H9 (cell line): Measurements from ENCODE around the gene MAP3K12. TPM values are rescaled to one million over a fixed set of nuclear protein-coding genes. Genes with fewer than 3 reads are reported as not detected.
A peak's percentile ranks its signal among the peaks of the same experiment; 100 is the strongest.

ENCODE experiments used
- DNase-seq: peaks from one replicate; pipeline ENCODE4 v3.0.0-alpha.2; 2017
- H2AFZ ChIP-seq: one replicate; pipeline ENCODE4 v1.6.1; 2013; ENCODE audit warnings: mild to moderate bottlenecking, low read length, control low read depth, moderate library complexity
- H2AK5ac ChIP-seq: 2 replicates; pipeline ENCODE4 v1.6.1; 2013; ENCODE audit warnings: low read length, control low read depth, mixed read lengths; ENCODE audit not compliant: insufficient read length
- H2BK120ac ChIP-seq: one replicate; pipeline ENCODE4 v1.6.1; 2013; ENCODE audit warnings: low read depth, mild to moderate bottlenecking, low read length, control low read depth, inconsistent platforms; ENCODE audit not compliant: poor library complexity, severe bottlenecking
- H2BK12ac ChIP-seq: 2 replicates; pipeline ENCODE4 v1.6.1; 2013; ENCODE audit warnings: low read length, control low read depth, mixed read lengths, low read depth; ENCODE audit not compliant: insufficient read length
- H2BK15ac ChIP-seq: 2 replicates; pipeline ENCODE4 v1.6.1; 2013; ENCODE audit warnings: low read depth, low read length, control low read depth
- H2BK20ac ChIP-seq: one replicate; pipeline ENCODE4 v1.6.1; 2013; ENCODE audit warnings: low read depth, mild to moderate bottlenecking, low read length, control low read depth, inconsistent platforms; ENCODE audit not compliant: poor library complexity, severe bottlenecking
- H2BK5ac ChIP-seq: 2 replicates; pipeline ENCODE4 v1.6.1; 2013; ENCODE audit warnings: low read length, control low read depth, mixed read lengths; ENCODE audit not compliant: insufficient read length
- H3K14ac ChIP-seq: 2 replicates; pipeline ENCODE4 v1.6.1; 2013; ENCODE audit warnings: low read length, control low read depth; ENCODE audit not compliant: insufficient read depth
- H3K18ac ChIP-seq: 2 replicates; pipeline ENCODE4 v1.6.1; 2013; ENCODE audit warnings: low read depth, mild to moderate bottlenecking, mixed read lengths, low read length, control low read depth; ENCODE audit not compliant: insufficient read length
- H3K23ac ChIP-seq: 2 replicates; pipeline ENCODE4 v1.6.1; 2013; ENCODE audit warnings: low read length, control low read depth, mixed read lengths, low read depth; ENCODE audit not compliant: insufficient read length
- H3K23me2 ChIP-seq: 2 replicates; pipeline ENCODE4 v1.6.1; 2013; ENCODE audit warnings: low read depth, mild to moderate bottlenecking, mixed read lengths, low read length, control low read depth; ENCODE audit not compliant: insufficient read length, poor library complexity, severe bottlenecking
- H3K27ac ChIP-seq: 2 replicates; pipeline ENCODE4 v1.5.1; 2013; ENCODE audit warnings: low read length, control low read depth, mixed read lengths, low read depth; ENCODE audit not compliant: insufficient read length
- H3K27me3 ChIP-seq: 2 replicates; pipeline ENCODE4 v1.6.1; 2013; ENCODE audit warnings: low read length, control low read depth, inconsistent platforms; ENCODE audit not compliant: insufficient read depth
- H3K4ac ChIP-seq: 2 replicates; pipeline ENCODE4 v1.6.1; 2013; ENCODE audit warnings: low read depth, mild to moderate bottlenecking, control low read depth, inconsistent platforms, low read length, moderate library complexity
- H3K4me1 ChIP-seq: 2 replicates; pipeline ENCODE4 v1.6.1; 2013; ENCODE audit warnings: low read length, control low read depth, inconsistent platforms; ENCODE audit not compliant: insufficient read depth
- H3K4me2 ChIP-seq: 2 replicates; pipeline ENCODE4 v1.6.1; 2013; ENCODE audit warnings: low read length, control low read depth, mixed read lengths; ENCODE audit not compliant: insufficient read length, insufficient read depth
- H3K56ac ChIP-seq: 2 replicates; pipeline ENCODE4 v1.6.1; 2013; ENCODE audit warnings: low read depth, mild to moderate bottlenecking, mixed read lengths, low read length, control low read depth; ENCODE audit not compliant: insufficient read length
- H3K79me1 ChIP-seq: 2 replicates; pipeline ENCODE4 v1.6.1; 2013; ENCODE audit warnings: low read depth, mild to moderate bottlenecking, moderate library complexity, low read length, control low read depth, inconsistent platforms; ENCODE audit not compliant: insufficient read depth, poor library complexity, severe bottlenecking
- H3K79me2 ChIP-seq: 2 replicates; pipeline ENCODE4 v1.6.1; 2013; ENCODE audit warnings: low read length, control low read depth, inconsistent platforms; ENCODE audit not compliant: insufficient read depth
- H3K9ac ChIP-seq: 2 replicates; pipeline ENCODE4 v1.6.1; 2013; ENCODE audit warnings: low read length, control low read depth, mixed read lengths; ENCODE audit not compliant: insufficient read length; ENCODE audit errors: extremely low read depth
- H3K9me3 ChIP-seq: one replicate; pipeline ENCODE4 v1.6.1; 2013; ENCODE audit warnings: low read depth, low read length, inconsistent platforms; ENCODE audit not compliant: control insufficient read depth
- H3T11ph ChIP-seq: one replicate; pipeline ENCODE4 v1.6.1; 2013; ENCODE audit warnings: mild to moderate bottlenecking, low read length, control low read depth, inconsistent platforms
- H4K20me1 ChIP-seq: one replicate; pipeline ENCODE4 v1.6.1; 2013; ENCODE audit not compliant: control insufficient read depth, insufficient read length, insufficient read depth
- H4K5ac ChIP-seq: 2 replicates; pipeline ENCODE4 v1.6.1; 2013; ENCODE audit warnings: low read depth, mild to moderate bottlenecking, mixed read lengths, low read length, control low read depth; ENCODE audit not compliant: insufficient read length
- H4K8ac ChIP-seq: replicated peaks from 2 replicates; pipeline ENCODE4 v1.6.1; 2013; ENCODE audit warnings: low read length, control low read depth, mixed read lengths, low read depth; ENCODE audit not compliant: insufficient read length
- H4K91ac ChIP-seq: 2 replicates; pipeline ENCODE4 v1.6.1; 2013; ENCODE audit warnings: low read depth, mild to moderate bottlenecking, moderate library complexity, mixed read lengths, low read length, control low read depth; ENCODE audit not compliant: insufficient read length
- H3K27ac Mint-ChIP-seq, 3 experiments: 2 replicates in 2 of 3; 3 replicates in 1 of 3; pipeline ENCODE4 v1.8.0; 2020 to 2021; ENCODE audit warnings: mixed read lengths in 3 of 3, mild to moderate bottlenecking in 1 of 3, moderate library complexity in 1 of 3
- H3K27me3 Mint-ChIP-seq: 2 replicates; pipeline ENCODE4 v1.8.0; 2021; ENCODE audit warnings: low read depth, mild to moderate bottlenecking, moderate library complexity, mixed read lengths
- H3K36me3 Mint-ChIP-seq, 3 experiments: 2 replicates in 2 of 3; 3 replicates in 1 of 3; pipeline ENCODE4 v1.8.0; 2020 to 2021; ENCODE audit warnings: low read depth in 3 of 3, mixed read lengths in 3 of 3; ENCODE audit not compliant: insufficient read depth in 1 of 3
- H3K4me1 Mint-ChIP-seq, 2 experiments: 2 replicates each; pipeline ENCODE4 v1.8.0; 2020; ENCODE audit warnings: mixed read lengths in 2 of 2
- H3K4me3 Mint-ChIP-seq, 2 experiments: 2 replicates in 1 of 2; 3 replicates in 1 of 2; pipeline ENCODE4 v1.8.0; 2020 to 2021; ENCODE audit warnings: mild to moderate bottlenecking in 2 of 2, mixed read lengths in 2 of 2, moderate library complexity in 1 of 2
- H3K9me3 Mint-ChIP-seq, 2 experiments: 2 replicates in 1 of 2; 3 replicates in 1 of 2; pipeline ENCODE4 v1.8.0; 2020; ENCODE audit warnings: mild to moderate bottlenecking in 2 of 2, mixed read lengths in 2 of 2, moderate library complexity in 1 of 2
- CTCF ChIP-seq: fragments of 200-600 bp; sonication (generic); conservative IDR thresholded peaks from 3 replicates; pipeline ENCODE4 v1.8.0; 2021; ENCODE audit warnings: antibody characterized with exemption, mild to moderate bottlenecking
- WGBS: extraction: QIAGEN DNeasy Blood & Tissue Kit; methylation state at CpG from one replicate; pipeline ENCODE4 v1.1.7; 2013; ENCODE audit warnings: missing lambda C conversion rate, low lambda C conversion rate, mixed read lengths; ENCODE audit not compliant: insufficient read length; ENCODE audit errors: extremely low coverage; 5-methylcytosine and 5-hydroxymethylcytosine counted together
- total RNA-seq: library from RNA; stranded (reverse); gene quantifications from 2 replicates; pipeline ENCODE4 v1.2.1, GENCODE V29; 2021

Gene MAP3K12
- total RNA-seq, 1 experiment from 2014 or later = 22.3 TPM

- Histone ChIP-seq H4K20me1 (no peaks in the 10 kb centered on the region), H3K4me2 (no peak overlapping the region), H2BK20ac (no peak overlapping the region), H3K56ac (no peak overlapping the region), H3T11ph (no peak overlapping the region), H3K27ac (no peak overlapping the region), H3K18ac (no peak overlapping the region), H3K79me1 (peaks cover 14% of the 10 kb centered on the region), H2AK5ac (no peak overlapping the region), H3K23ac (no peak overlapping the region), H2AFZ (no peak overlapping the region), H3K9me3 (no peaks in the 10 kb centered on the region), H2BK5ac (no peak overlapping the region), H3K4me1 (no peaks in the 10 kb centered on the region), H4K91ac (no peak overlapping the region), H4K8ac (peak overlapping the region; percentile 65), H4K5ac (no peak overlapping the region), H3K79me2 (no peaks in the 10 kb centered on the region; the same call in none of the 2 replicates), H2BK12ac (no peak overlapping the region), H3K9ac (no peak overlapping the region), H3K23me2 (no peaks in the 10 kb centered on the region), H3K4ac (no peak overlapping the region), H3K14ac (no peak overlapping the region), H2BK15ac (no peak overlapping the region), H2BK120ac (no peak overlapping the region), H3K27me3 (no peaks in the 10 kb centered on the region)
- Mint-ChIP-seq H3K4me3 (no peak overlapping the region), H3K27me3 (no peaks in the 10 kb centered on the region), H3K9me3 (no peaks in the 10 kb centered on the region; a peak in 1 of 5 replicates), H3K4me1 (peaks cover 30 to 56% of the 10 kb centered on the region in 2 experiments), H3K27ac (peak overlapping the region; percentile 40 to 92 (median 89); a peak in 4 of 7 replicates), H3K36me3 (peaks cover 77 to 99% (median 96%) of the 10 kb centered on the region in 3 experiments)
- no peak for DNase-seq
- WGBS = no CpG with 5 or more reads among the region's 5 CpGs
- TF ChIP-seq CTCF = no peak
Measured at GRCh38 chr12:53467082-53467481, 32.2 kb downstream of the MAP3K12 start.
